SJSA1 (cell line): ENCODE data around the gene KRIT1. TPM values are rescaled to one million over a fixed set of nuclear protein-coding genes. Genes with fewer than 3 reads are reported as not detected.
"Not testable (repeated sequence)": the region's sequence is repeated elsewhere in the genome, so short reads cannot be mapped to it uniquely, and the experiment has no call there.

ENCODE experiments used
- DNase-seq, 2 experiments: peaks; one replicate each; pipeline ENCODE4 v3.0.0-alpha.2; 2015 to 2020; ENCODE audit warnings: low spot score in 2 of 2, low read depth in 1 of 2
- H3K27ac ChIP-seq: fragments of 250-450 bp; sonication (Bioruptor Pico); 2 replicates; pipeline ENCODE4 v1.5.1; 2020; ENCODE audit warnings: mild to moderate bottlenecking, moderate library complexity
- H3K27me3 ChIP-seq: fragments of 250-450 bp; sonication (Bioruptor Pico); replicated peaks from 2 replicates; pipeline ENCODE4 v1.5.1; 2020; ENCODE audit warnings: mild to moderate bottlenecking, moderate library complexity
- H3K36me3 ChIP-seq: fragments of 250-450 bp; sonication (Bioruptor Pico); 2 replicates; pipeline ENCODE4 v1.5.1; 2020; ENCODE audit warnings: mild to moderate bottlenecking
- H3K4me1 ChIP-seq: fragments of 250-450 bp; sonication (Bioruptor Pico); replicated peaks from 2 replicates; pipeline ENCODE4 v1.6.1; 2021; ENCODE audit warnings: mild to moderate bottlenecking
- H3K4me3 ChIP-seq: fragments of 250-450 bp; sonication (Bioruptor Pico); 2 replicates; pipeline ENCODE4 v1.5.1; 2020; ENCODE audit warnings: mild to moderate bottlenecking
- H3K9me3 ChIP-seq: fragments of 250-450 bp; sonication (Bioruptor Pico); replicated peaks from 2 replicates; pipeline ENCODE4 v1.5.1; 2020; ENCODE audit warnings: mild to moderate bottlenecking
- total RNA-seq: library from RNA; depleted of rRNA; stranded (reverse); fragments of >200 nt; shearing (Covaris generic); gene quantifications from 2 replicates; pipeline ENCODE4 v1.2.3, GENCODE V29; 2014

The KRIT1 gene
- total RNA-seq, 1 experiment from 2014 or later, result 42.0 TPM

GRCh38 chr7:92226981-92227380 is 18.7 kb downstream of the KRIT1 start:
- H3K4me1 ChIP-seq, result no peaks in the 10 kb centered on the region
- no peaks in the 10 kb centered on the region for H3K9me3 ChIP-seq
- H3K27ac ChIP-seq, result no peak overlapping the region
- H3K4me3 ChIP-seq, result no peak overlapping the region
- peaks cover 57% of the 10 kb centered on the region for H3K36me3 ChIP-seq
- no peaks in the 10 kb centered on the region for H3K27me3 ChIP-seq
- no peak for DNase-seq

GRCh38 chr7:92221766-92222165 is 23.9 kb downstream of the KRIT1 start:
- no peak overlapping the region for H3K27ac ChIP-seq
- no peak for DNase-seq
- no peaks in the 10 kb centered on the region for H3K9me3 ChIP-seq
- peaks cover 66% of the 10 kb centered on the region for H3K36me3 ChIP-seq
- H3K4me1 ChIP-seq, result no peaks in the 10 kb centered on the region
- H3K4me3 ChIP-seq, result no peak overlapping the region
- no peaks in the 10 kb centered on the region for H3K27me3 ChIP-seq

- no peak for DNase-seq
- H3K4me1 ChIP-seq, result no peaks in the 10 kb centered on the region
- peaks cover 74% of the 10 kb centered on the region for H3K36me3 ChIP-seq
- no peaks in the 10 kb centered on the region for H3K9me3 ChIP-seq
- H3K27ac ChIP-seq, result no peak overlapping the region
- no peak overlapping the region for H3K4me3 ChIP-seq
- no peaks in the 10 kb centered on the region for H3K27me3 ChIP-seq
Observed at GRCh38 chr7:92206672-92207071, 39.0 kb downstream of the KRIT1 start.

GRCh38 chr7:92205987-92206386 is 39.7 kb downstream of the KRIT1 start:
- Histone ChIP-seq H3K27me3 (no peaks in the 10 kb centered on the region), H3K4me1 (no peaks in the 10 kb centered on the region), H3K4me3 (no peak overlapping the region), H3K27ac (no peak overlapping the region), H3K36me3 (peaks cover 71% of the 10 kb centered on the region), H3K9me3 (no peaks in the 10 kb centered on the region)
- DNase-seq, result no peak

- H3K36me3 ChIP-seq, result peaks cover 37% of the 10 kb centered on the region
- H3K4me3 ChIP-seq, result no peak overlapping the region
- no peak overlapping the region for H3K27ac ChIP-seq
Observed at GRCh38 chr7:92200791-92201190, 44.9 kb downstream of the KRIT1 start.

GRCh38 chr7:92192326-92192725 is 53.4 kb downstream of the KRIT1 start:
- no peaks in the 10 kb centered on the region for H3K4me1 ChIP-seq
- peaks cover 27% of the 10 kb centered on the region for H3K9me3 ChIP-seq
- no peak for DNase-seq
- no peaks in the 10 kb centered on the region for H3K27me3 ChIP-seq
- H3K36me3 ChIP-seq, result peaks cover 5% of the 10 kb centered on the region; the same call in 1 of the 2 replicates
- no peak overlapping the region for H3K27ac ChIP-seq
- H3K4me3 ChIP-seq, result no peak overlapping the region

More at GRCh38 chr7:92200791-92201190, 44.9 kb downstream of the KRIT1 start:
- Histone ChIP-seq H3K27me3 (no peaks in the 10 kb centered on the region), H3K9me3 (no peaks in the 10 kb centered on the region), H3K4me1 (no peaks in the 10 kb centered on the region)
- DNase-seq, result no peak

- H3K4me3 ChIP-seq, DNase-seq, H3K4me1 ChIP-seq, H3K27ac ChIP-seq, H3K36me3 ChIP-seq, H3K27me3 ChIP-seq: not testable (repeated sequence)
- H3K9me3 ChIP-seq, result peaks cover 24% of the 10 kb centered on the region
Observed at GRCh38 chr7:92189246-92189645, 56.5 kb downstream of the KRIT1 start.

GRCh38 chr7:92184294-92184693 is 61.4 kb downstream of the KRIT1 start:
- H3K4me1 ChIP-seq, H3K27me3 ChIP-seq, H3K9me3 ChIP-seq, H3K27ac ChIP-seq, H3K36me3 ChIP-seq, DNase-seq, H3K4me3 ChIP-seq: not testable (repeated sequence)

- Histone ChIP-seq H3K9me3 (no peaks in the 10 kb centered on the region), H3K4me1 (no peaks in the 10 kb centered on the region; the same call in 1 of the 2 replicates), H3K36me3 (no peaks in the 10 kb centered on the region), H3K27ac (no peak within 1 kb of the TSS), H3K27me3 (no peaks in the 10 kb centered on the region), H3K4me3 (peak within 1 kb of the TSS; percentile 17; the same call in 1 of the 2 replicates)
- DNase-seq, result peak; percentile 69 to 80
Observed at GRCh38 chr7:92178928-92179924, 66.5 kb downstream of the KRIT1 start, which contains the start of gene LRRD1. LRRD1 (minus strand) TSS chr7:92179142; CDS start chr7:92165202, 13,940 bp downstream.

GRCh38 chr7:92177362-92177761 is 68.4 kb downstream of the KRIT1 start:
- H3K9me3 ChIP-seq, result no peaks in the 10 kb centered on the region
- H3K4me3 ChIP-seq, result no peak overlapping the region
- H3K36me3 ChIP-seq, result no peaks in the 10 kb centered on the region
- no peak overlapping the region for H3K27ac ChIP-seq
- DNase-seq, result no peak
- no peaks in the 10 kb centered on the region; the same call in 1 of the 2 replicates for H3K4me1 ChIP-seq
- no peaks in the 10 kb centered on the region for H3K27me3 ChIP-seq

- not testable (repeated sequence) for H3K4me3 ChIP-seq, H3K27ac ChIP-seq, DNase-seq, H3K36me3 ChIP-seq, H3K27me3 ChIP-seq, H3K4me1 ChIP-seq, H3K9me3 ChIP-seq
Observed at GRCh38 chr7:92169529-92169928, 76.2 kb downstream of the KRIT1 start.

GRCh38 chr7:92161271-92161670 is 84.4 kb downstream of the KRIT1 start:
- no peak overlapping the region for H3K27ac ChIP-seq
- peaks cover 11% of the 10 kb centered on the region for H3K4me1 ChIP-seq
- no peak overlapping the region for H3K4me3 ChIP-seq
- H3K36me3 ChIP-seq, result no peaks in the 10 kb centered on the region
- no peaks in the 10 kb centered on the region for H3K27me3 ChIP-seq
- DNase-seq, result no peak
- no peaks in the 10 kb centered on the region for H3K9me3 ChIP-seq

GRCh38 chr7:92158660-92159575 is 86.8 kb downstream of the KRIT1 start:
- Histone ChIP-seq H3K9me3 (no peaks in the 10 kb centered on the region), H3K4me3 (no peak overlapping the region), H3K27ac (no peak overlapping the region), H3K27me3 (no peaks in the 10 kb centered on the region), H3K4me1 (peaks cover 11% of the 10 kb centered on the region), H3K36me3 (no peaks in the 10 kb centered on the region)
- peak in 1 of 2 experiments; percentile 43 for DNase-seq
